T follicular helper cell (primary cell): ENCODE measurements around the gene KIF26B.
"Not testable (repeated sequence)": the region's sequence is repeated elsewhere in the genome, so short reads cannot be mapped to it uniquely, and the experiment has no call there.

Experiments
- DNase-seq: peaks from one replicate; pipeline ENCODE4 v3.0.0-alpha.2; 2020; ENCODE audit warnings: low read depth

The KIF26B gene

DNA sequence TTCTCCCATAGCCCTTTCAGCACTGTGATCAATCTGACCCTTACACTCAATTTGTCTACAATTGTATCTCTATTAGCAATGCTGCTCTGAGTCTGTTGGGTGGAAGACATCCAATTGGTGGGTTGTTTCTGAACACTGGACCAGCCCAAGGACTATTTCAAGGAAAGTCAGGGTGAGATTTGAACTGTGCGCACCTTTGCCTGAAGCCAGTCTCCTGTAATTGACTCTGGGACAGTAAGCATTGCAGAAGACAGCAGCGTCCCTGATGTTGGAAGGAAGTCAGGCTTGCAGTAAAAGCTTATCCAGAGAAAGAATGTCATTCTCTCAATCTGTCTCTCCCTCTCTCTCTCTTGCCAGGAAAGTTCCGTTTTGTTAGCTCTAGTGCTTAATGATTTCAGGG, 233.9 kb downstream of the KIF26B start:
- DNase-seq, result no peak

DNA sequence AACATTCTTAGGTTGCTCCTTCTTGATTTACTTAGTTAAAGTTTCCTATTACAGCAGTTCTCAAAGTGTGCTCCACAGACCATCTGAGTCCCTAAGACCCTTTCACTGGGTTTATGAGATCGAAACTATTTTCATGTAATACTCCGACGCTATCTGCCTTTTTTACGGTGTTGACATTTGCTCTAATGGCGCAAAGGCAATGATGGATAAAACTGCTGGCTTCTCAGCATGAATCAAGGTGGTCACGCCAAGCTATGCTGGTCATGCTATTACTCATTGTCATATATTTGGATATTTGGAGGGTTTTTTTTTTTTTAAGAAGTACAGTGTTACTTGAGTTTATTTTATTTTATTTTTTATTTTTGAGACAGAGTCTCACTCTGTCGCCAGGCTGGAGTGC, 235.1 kb downstream of the KIF26B start:
- DNase-seq, result no peak

DNA sequence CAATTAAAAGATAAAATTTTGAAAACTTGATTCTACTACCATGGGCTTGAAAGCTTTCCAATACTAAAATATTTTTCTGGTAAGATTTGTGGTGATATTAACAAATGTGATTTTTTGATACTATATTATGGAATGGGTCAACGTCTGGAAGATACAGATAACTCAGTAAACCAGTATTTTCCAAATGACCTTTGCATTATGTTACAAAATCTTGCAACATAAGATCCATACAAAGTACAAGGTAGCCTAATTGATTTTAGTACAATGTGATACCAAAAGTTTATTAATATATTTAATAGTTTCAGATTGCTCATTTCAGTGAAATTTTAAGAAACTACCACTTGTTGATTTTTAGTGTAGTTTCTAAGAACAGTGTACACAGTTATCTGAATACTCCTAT, 236.2 kb downstream of the KIF26B start:
- no peak for DNase-seq

DNA sequence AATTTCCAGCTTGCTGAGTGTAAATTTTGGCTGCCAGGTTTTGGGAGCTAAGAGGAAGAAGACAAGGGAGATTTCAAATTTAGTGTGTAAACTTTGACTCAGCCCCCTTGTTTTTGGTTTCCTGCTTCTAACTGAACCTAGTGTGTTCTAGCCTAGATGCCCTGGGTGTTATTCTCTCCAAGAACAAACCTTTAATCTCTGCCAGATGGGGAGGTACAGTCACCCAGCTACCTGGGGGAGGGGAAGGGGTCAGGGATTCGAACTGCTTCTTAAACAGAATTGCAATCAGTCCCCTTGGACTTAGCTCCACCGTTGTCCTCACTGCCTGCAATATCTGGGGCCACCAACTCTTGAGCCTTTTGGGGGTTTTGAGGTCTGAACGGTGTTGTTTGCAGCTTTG, 238.9 kb downstream of the KIF26B start:
- no peak for DNase-seq

DNA sequence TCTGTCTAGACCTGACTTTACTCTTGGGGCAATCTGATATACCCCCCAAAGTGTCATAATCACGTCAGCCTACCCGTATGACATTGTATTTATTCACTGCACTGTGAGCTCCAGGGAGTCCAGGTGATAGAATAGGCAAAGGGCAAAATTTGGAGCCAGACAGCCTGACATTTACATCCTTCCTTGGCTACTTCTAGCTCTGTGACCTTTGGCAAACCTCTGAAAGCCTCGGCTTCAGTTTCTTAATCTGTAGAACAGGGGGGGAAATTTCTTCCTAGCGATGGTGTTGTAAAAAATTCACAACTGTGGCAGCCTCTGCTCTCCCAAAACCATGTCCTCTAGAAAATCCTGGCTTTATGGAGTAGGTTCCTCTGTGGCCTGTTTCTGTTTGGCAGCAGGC, 240.9 kb downstream of the KIF26B start:
- DNase-seq, result no peak

DNA sequence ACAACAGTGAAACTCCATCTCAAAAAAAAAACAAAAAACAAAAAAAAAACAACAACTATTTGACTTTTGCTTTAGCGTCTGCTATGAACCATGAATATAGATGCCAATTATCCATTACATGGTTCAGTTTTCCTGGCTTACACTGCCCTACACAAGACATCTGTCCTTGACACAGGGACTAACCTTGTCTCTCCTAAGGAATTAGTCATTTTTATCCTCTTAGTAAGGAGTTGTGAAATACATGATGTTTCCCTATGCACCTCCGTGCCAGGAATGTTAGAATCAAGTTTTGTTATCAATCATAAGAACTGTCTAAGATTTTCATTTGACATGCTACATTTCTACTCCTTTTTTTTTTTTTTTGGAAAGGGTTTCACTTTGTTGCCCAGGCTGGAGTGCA, 241.8 kb downstream of the KIF26B start:
- no peak for DNase-seq

DNA sequence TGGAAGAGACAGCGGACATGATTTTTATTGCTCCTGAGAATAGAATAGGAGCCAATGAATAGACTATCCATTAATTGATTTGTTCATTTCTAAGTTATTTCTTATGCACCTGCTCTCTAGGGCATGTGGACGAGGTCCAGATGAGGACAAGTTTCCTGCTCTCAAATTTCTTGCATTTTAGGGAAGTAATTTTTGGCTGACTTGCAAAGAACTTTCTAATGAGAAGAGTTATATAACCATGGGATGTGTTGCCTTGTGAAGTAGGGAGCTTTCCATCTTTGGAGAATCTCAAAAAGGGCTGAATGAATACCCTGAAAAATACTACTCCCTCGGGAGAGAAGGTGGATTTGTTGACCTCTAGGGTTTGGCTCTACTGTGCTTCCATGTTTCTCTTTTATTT, 243.0 kb downstream of the KIF26B start:
- DNase-seq, result no peak

DNA sequence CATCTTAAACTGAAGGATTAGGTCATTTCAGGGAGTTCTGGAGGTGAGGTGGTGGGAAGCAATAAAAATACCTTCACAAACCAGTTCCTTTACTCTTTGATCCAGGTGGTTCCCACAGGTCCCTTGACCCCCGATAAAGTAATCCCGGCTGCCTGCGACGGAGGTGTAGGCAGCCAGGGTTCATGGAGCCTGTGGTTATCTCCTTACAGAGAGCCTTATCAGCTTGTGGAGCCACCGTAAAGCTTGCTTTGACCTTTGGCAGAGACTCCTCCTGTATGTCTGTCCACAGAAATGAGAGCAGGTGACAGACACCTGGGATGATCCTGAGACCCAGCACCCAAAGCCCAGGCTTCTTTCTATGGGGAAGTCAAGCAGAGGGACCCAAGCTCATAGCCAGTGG, 243.4 kb downstream of the KIF26B start:
- no peak for DNase-seq

DNA sequence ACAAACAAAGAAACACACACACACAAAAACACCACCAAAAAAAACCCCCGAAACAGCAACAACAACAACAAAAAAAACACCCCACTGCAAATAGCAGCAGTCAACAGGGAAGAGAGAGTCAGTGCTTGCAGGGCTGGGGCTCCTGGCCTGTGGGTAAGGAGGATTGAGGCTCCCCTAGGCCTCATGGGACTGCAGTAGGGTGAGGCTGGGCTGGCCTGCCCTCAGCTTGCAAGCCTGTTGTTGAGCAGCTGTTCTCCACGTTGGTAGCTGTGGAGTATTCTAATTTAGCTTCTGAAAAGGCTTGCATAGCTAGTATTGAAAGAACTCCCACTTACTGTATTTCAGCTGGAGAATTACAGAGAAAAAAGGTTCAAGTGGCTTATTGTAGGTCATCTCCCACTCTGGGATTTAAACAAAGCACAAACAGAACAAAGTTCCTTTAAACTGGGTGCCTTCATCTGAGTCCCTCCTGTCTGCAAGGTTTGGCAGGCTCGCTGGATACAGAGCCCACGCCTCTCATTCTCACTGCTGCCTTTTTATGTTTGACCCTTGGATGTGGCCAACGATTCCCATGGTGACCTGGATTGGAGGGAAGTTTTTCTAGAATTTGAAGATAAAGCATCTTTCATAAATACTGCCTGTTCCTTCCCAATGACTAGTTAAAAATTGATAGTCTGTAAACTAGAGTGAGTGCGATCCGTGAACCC, 247.2 kb downstream of the KIF26B start:
- no peak for DNase-seq

DNA sequence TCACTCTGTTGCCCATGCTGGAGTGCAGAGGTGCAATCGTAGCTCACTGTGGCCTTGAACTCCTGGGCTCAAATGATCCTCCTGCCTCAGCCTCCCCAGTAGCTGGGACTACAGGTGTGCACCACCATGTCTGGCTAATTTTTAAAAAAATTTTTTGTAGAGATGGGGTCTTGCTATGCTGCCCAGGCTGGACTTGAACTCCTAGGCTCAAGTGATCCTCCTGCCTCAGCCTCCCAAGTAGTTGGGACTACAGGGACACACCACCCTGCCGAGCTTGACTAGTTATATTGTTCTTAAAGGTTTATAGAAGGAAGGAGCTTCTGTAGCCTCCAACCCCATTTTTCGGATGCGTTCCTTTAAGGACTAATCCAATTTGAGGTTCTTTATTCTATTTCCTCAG, 248.2 kb downstream of the KIF26B start:
- not testable (repeated sequence) for DNase-seq

DNA sequence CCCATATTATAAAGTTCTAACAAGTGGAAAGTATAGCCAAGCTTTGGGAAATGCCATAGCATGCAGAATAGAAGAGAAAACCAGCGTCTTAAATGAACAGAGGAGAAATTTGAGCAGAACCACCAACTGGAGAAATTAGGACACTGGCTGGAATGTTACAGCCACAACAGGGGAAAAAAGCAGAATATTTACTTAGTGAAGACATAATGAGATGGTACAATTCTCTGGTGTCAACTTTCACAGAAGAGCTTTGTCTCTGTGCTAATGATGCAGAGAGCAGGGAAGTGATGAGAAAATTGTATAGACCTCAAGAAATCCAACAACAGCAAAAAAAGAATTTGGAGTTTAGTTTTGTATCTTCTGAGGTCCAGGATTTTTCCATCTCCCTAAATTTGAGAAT, 249.7 kb downstream of the KIF26B start:
- DNase-seq, result no peak

DNA sequence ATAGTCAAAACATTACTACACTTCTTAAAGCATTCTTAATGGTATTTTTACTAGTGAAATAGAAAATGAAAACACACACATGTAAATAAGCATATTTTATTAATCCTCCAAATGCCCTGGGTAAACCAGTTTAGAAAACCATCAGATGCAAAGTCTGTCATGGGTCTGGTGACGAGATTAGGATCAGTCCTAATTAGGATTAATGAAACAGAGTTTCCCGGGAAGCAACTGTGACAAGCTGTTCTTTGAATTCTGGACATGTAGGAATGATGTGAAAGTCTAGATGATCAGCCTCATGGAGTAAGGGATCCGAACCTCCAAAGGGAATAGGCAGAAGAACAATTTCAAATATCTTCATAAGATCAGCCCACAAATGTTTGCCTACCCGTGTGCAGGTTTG, 250.2 kb downstream of the KIF26B start:
- no peak for DNase-seq

DNA sequence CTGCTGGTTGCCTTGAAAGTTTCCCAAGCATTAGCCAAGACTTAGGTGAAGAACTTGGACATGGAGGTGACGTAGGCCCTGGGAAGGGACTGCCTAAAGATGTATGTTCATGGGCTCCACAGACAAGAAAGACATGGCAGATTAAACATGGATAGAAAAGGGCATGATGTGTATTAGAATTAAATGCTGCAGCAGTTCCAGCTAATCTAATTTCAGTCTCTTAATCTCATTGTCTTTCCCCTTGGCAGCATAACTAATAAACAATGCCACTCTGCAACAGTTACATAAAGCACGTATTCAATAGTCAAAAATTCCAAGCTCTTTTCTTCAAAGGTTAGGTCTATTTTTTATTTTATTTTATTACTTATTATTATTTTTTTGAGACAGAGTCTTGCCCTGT, 251.6 kb downstream of the KIF26B start:
- no peak for DNase-seq

DNA sequence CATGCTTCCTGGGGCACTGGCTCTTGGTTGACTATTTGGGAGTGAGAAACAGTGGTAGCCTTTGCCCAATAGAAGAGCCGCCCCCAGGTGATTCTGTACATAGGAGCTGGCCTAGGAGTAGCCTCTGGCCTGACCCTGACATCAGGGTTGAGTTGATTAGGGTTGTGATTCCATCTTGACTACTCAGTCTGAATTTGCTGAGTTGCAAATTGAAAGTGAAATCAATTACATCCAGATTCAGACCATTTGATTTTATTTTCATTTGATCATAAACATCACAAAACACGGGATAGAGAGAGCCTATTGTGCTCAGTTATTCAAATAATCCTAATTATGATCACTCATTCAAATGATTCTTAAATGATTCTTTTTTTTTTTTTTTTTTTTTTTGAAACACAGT, 253.2 kb downstream of the KIF26B start:
- no peak for DNase-seq

DNA sequence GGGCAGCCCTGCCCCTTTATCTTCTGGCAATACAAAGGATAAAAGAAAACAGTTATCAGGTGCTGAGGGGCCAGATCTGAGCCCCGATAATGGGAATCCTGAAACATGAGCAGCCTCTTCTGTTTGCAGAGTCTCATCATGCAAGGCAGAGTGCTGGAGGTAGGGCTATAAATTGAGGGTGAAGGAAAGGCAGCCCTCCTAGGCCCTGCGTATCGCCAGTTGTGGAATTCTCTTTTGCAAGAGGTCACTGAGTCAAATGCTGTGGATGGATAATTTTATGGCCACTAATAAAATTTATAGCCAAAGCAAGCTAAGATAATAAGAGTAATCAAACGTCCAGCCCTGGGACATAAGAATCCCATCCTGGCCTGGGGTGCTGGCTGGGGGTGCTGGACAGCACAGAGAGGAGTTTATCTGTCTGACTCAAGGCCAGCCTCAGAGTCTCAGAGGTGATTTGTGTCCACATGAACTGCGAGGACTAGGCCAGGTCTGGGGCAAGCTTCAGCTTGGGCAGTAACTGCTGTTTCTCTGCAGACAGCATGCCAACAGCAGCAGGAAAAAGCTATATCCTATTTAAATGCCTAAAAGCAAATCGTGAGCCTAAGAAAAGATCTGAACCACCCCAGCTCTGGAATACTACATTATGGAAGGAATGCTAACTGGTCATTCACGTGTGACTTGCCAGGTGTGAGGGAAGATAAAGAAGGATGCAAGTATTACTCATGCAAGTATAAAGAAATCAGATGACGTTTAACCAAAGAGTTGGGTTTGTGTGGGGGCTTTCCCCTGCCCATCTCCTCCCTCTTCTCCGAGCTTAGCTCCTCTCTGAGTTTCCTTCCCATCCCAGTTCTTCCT, 254.8 kb downstream of the KIF26B start:
- no peak for DNase-seq

DNA sequence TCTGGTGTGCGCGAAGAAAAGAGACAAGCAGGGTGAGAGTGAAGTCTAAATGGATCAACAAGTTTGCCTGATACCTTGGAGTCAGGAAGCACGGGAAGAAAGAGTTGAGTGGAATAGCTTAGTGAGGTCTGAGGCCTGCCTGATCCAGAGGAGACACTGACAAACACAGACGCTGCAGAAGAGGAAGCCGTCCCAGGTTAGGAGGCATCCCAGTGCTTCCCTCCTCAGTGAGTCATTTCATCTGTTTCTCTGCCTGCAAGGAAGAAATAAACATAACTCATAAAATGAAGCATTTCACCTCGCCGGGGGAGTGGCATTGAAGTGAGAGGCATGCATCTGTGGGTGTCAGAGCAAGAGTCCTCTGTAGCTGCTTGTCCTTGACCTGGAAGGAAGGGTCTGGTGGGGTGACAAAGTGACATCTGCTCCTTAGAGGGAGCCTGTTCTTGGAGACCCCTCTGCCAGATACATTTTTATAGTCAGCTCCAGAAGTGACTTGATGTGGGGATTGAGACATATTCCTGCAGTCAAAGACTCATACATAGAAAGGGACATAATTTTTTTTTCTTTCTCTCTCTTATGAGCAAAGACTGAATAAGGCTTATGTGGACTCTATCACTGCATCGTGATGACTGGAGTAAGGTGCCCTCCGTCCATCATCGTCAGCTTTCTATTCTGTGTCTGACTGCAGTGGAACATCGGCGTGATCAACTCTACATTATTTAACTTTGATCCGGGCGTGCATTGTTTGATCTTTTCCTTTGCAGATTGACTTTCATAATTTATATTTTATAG, 256.7 kb downstream of the KIF26B start:
- DNase-seq, result no peak

DNA sequence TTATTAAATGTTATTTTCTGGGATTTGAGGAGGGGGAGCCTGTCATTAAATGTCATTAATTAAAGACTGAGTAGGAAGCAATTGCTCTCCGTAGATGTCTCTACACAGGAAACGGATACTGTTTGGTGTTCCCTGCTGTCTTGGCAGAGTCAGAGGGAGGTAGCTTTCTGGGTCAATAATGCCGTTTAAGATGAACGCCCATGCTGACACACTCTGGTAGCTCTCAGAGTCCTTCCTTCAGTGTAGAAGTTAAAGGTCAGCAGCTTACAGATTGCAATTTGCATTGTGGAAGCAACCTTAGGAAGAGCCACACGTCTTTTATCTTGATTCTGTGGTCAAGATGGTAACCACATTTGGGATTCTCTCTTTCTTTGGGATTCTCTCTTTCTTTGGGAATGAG, 257.5 kb downstream of the KIF26B start:
- DNase-seq, result no peak

DNA sequence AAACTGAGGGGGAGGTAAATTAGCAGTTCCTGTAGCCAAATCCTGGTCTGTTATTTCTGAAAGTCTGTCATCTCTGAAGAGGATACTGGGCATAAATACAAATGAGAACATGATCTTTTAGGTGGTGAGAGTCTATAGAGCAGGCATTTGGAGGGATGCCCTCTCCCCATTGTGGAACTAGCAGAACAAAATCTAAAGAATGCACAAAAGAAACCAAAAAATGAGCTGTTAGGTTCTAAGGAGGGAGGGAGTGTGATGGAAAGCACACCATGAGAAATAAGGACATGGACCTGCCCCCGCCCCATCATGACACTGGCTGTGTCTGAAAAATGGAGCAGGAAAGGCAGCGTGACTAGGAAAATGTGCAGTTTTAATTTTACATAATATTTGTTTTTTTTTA, 262.0 kb downstream of the KIF26B start:
- DNase-seq, result no peak

DNA sequence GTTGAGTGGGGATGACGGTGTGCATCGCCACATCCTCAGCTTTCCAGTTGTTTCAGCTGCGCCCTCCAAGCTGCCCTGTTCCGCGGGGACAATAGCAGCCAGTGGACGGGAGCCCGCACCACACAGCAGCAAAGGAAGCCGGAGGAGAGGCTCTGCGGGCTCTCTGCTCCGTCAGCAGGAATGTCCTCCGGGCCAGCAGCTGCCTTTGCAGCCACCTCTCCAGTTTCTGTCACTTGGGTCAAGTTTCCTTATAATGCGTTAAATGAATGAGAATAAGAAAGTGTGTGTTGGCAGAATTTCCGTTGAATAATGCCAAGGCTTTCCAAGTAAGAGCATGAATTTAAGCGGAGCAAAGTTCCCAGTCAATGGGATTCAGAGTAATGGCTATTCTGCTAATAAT, 263.3 kb downstream of the KIF26B start:
- no peak for DNase-seq

DNA sequence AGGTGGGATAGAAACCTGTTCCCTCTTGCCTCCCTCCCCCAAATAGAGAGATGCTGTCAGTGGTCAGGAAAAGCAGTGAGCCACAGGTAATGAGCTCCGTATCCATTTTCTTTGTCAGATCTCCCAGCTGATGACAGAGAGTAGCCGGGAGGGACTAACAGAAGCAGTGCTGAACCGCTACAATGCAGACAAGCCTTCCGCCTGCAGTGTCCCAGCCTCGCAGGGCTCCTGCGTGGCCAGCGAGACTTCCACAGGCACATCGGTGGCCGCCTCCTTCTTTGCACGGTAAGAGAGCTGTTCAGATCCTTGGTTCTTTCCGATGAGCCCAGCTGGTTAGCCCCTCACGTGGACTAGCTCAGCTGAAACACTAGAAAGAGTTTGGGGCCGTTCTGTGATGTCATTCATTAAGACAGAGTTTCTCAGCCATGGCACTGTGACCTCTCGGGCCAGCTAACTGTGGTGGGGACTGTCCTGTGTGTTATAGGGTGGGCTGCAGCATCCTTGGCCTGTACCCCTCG, 264.7 kb downstream of the KIF26B start:
- DNase-seq, result no peak

DNA sequence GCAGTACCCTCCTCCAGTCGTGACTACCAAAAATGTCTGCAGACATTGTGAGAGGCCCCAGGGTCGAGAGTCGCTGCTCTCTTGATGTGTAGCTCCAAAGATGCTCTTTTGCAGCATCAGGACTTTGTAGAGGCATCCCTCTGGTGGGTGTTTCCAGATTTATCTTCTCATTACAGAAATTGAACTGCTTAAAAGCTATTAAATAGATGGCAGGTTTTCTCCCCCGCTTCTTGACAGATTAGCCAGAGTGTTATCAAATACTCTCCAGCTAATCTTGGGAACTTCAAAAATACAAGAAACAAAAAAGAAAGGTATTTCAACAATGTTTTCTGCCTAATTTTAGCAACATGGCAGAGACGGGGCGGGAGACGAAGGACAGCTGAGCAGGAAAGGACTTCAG, 265.2 kb downstream of the KIF26B start:
- no peak for DNase-seq

DNA sequence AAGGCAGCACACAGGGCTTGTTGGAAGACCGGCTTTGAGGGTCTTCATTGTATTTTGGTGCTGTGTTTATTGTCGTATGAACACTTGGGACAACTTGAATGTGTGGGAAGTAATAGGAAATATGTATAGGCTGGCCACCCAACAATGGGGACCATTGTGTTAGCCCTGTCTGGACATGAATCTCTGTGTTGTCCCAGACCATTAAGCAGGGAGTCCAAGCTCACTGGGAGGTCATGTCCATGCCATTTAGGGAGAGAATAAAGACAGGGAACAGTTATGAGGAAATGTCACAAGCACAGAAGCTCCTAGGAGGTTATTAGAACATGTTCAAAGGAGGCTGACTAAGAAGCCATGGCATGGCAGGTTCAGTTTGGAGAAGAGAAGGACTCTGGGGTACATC, 266.1 kb downstream of the KIF26B start:
- no peak for DNase-seq

DNA sequence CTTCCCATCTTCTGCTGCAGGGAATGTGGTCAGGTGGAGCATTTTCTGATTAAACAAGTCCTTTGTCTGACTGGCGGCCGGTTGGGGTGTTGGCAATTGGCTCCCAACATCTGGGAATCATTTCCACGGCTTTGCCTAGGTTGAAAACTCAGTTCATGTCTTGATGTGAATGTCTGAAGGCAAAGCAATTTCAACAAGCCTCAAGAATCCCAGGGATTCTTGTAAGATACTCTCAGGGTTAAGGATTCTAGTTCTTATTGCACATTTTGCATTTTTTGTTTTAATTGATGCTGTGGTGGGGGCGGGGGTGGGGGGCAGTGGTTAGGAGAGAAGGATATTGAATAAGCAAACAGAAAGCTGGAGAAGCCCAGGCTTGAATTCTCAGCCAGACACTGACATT, 273.9 kb downstream of the KIF26B start:
- no peak for DNase-seq
